Endothelial cell of umbilical vein (primary cell): ENCODE data around the gene OR51V1. TPM values are rescaled to one million over a fixed set of nuclear protein-coding genes. Genes with fewer than 3 reads are reported as not detected.

Experiments used
- BruUV-seq: library from RNA; stranded (reverse); fragments of 400-500 nt; replicated peaks from 2 replicates; lab custom pipeline; 2021; lab: Mats Ljungman, UMichigan
- CTCF ChIA-PET: fragments of 300-600, 350-600 bp; sonication (Branson Sonifier 250); formaldehyde crosslinking; loops from one replicate; lab custom pipeline; 2021; ENCODE audit warnings: antibody characterized with exemption, inconsistent platforms; lab: Charles Lee
- POLR2A ChIA-PET: fragments of 300-600, 350-600 bp; sonication (Branson Sonifier 250); formaldehyde crosslinking; loops from one replicate; lab custom pipeline; 2021; ENCODE audit warnings: antibody characterized with exemption, inconsistent platforms; lab: Charles Lee
- DNase-seq: peaks from one replicate; pipeline ENCODE4 v3.0.0-alpha.2; 2011; ENCODE audit warnings: low read depth, low spot score
- FAIRE-seq: peaks from 2 replicates; lab custom pipeline; 2011; peaks lifted over from hg19 to GRCh38; lab: Jason Lieb, UNC
- H2AFZ ChIP-seq: 2 replicates; pipeline ENCODE4 v1.6.0; 2012; ENCODE audit warnings: low read depth, low read length, control low read depth, inconsistent platforms
- H3K27ac ChIP-seq: 2 replicates; pipeline ENCODE4 v1.5.1; 2011; ENCODE audit warnings: low read depth, mild to moderate bottlenecking, control low read depth, low read length, moderate library complexity; ENCODE audit not compliant: insufficient read depth
- H3K27me3 ChIP-seq, 2 experiments: 2 replicates each; pipeline versions ENCODE4 v1.6.0 to v1.6.1; 2011; ENCODE audit warnings: low read length in 2 of 2, mixed read lengths in 1 of 2; ENCODE audit not compliant: control insufficient read depth in 2 of 2, insufficient read depth in 2 of 2
- H3K36me3 ChIP-seq, 2 experiments: 2 replicates in 1 of 2; 3 replicates in 1 of 2; pipeline ENCODE4 v1.5.1; 2011; ENCODE audit warnings: low read length in 2 of 2, mild to moderate bottlenecking in 1 of 2, moderate library complexity in 1 of 2; ENCODE audit not compliant: control insufficient read depth in 2 of 2, insufficient read depth in 2 of 2; ENCODE audit errors: extremely low read depth in 1 of 2
- H3K4me1 ChIP-seq: 3 replicates; pipeline ENCODE4 v1.5.1; 2011; ENCODE audit warnings: mild to moderate bottlenecking, low read length; ENCODE audit not compliant: control insufficient read depth, insufficient read depth; ENCODE audit errors: extremely low read depth
- H3K4me2 ChIP-seq: 2 replicates; pipeline ENCODE4 v1.6.1; 2011; ENCODE audit warnings: low read length, control low read depth, mixed read lengths; ENCODE audit not compliant: insufficient read depth
- H3K4me3 ChIP-seq, 3 experiments: fragments of 200-600 bp in 1 of 3; sonication (generic), shearing (Covaris generic) in 1 of 3; replicated peaks in 1 of 3; 2 replicates each; pipeline ENCODE4 v1.5.1; 2011 to 2016; ENCODE audit warnings: control low read depth in 3 of 3, low read length in 3 of 3, mild to moderate bottlenecking in 2 of 3, inconsistent platforms in 1 of 3, low read depth in 1 of 3, moderate library complexity in 1 of 3; ENCODE audit not compliant: insufficient read depth in 1 of 3
- H3K79me2 ChIP-seq: 2 replicates; pipeline ENCODE4 v1.6.0; 2012; ENCODE audit warnings: low read length, inconsistent platforms; ENCODE audit not compliant: control insufficient read depth, insufficient read depth
- H3K9ac ChIP-seq: replicated peaks from 2 replicates; pipeline ENCODE3; 2011; ENCODE audit warnings: low read length, control low read depth; ENCODE audit not compliant: insufficient read depth; ENCODE audit errors: extremely low read depth
- H3K9me1 ChIP-seq: replicated peaks from 3 replicates; pipeline ENCODE4 v1.6.0; 2011; ENCODE audit warnings: mild to moderate bottlenecking, low read length; ENCODE audit not compliant: control insufficient read depth, insufficient read depth; ENCODE audit errors: extremely low read depth
- H3K9me3 ChIP-seq: replicated peaks from 2 replicates; pipeline ENCODE4 v1.5.1; 2012; ENCODE audit warnings: low read length, inconsistent platforms; ENCODE audit not compliant: control insufficient read depth, insufficient read depth
- H4K20me1 ChIP-seq: replicated peaks from 2 replicates; pipeline ENCODE3; 2011; ENCODE audit warnings: mild to moderate bottlenecking, low read length; ENCODE audit not compliant: control insufficient read depth, insufficient read depth; ENCODE audit errors: extremely low read depth
- FOS ChIP-seq: IDR thresholded peaks from 2 replicates; pipeline ENCODE4 v1.6.1; 2011; ENCODE audit warnings: mild to moderate bottlenecking, low read length, moderate library complexity, borderline replicate concordance; ENCODE audit not compliant: insufficient read depth
- GATA2 ChIP-seq: IDR thresholded peaks from 2 replicates; pipeline ENCODE4 v1.7.0; 2011; ENCODE audit warnings: low read depth, mild to moderate bottlenecking, moderate library complexity, mixed read lengths, low read length; ENCODE audit not compliant: insufficient read length, insufficient read depth
- JUN ChIP-seq: IDR thresholded peaks from 2 replicates; pipeline ENCODE4 v1.6.1; 2011; ENCODE audit warnings: borderline replicate concordance, low read depth; ENCODE audit not compliant: insufficient read length, insufficient read depth
- MYC ChIP-seq: IDR thresholded peaks from one replicate; pipeline ENCODE4 v1.6.1; 2011; ENCODE audit warnings: mild to moderate bottlenecking, low read depth, low read length
- POLR2A ChIP-seq: IDR thresholded peaks from 2 replicates; pipeline ENCODE4 v1.6.1; 2012; ENCODE audit warnings: low read depth, mild to moderate bottlenecking, control low read depth, low read length
- dilution Hi-C: fragments of 300-500 bp; cut with MboI; formaldehyde crosslinking; loops from one replicate; pipeline ENCODE4 v1.15.0; 2019; ENCODE audit warnings: low sequenced_read_pairs; ENCODE audit not compliant: extremely low pct_ligation_motif_present
- intact Hi-C: fragments of 100-400 bp; cut with micrococcal nuclease; formaldehyde crosslinking; loops from one replicate; pipeline ENCODE4 v1.10.0; 2022
- polyA plus RNA-seq, 4 experiments: library from polyadenylated mRNA; depleted of rRNA in 3 of 4; stranded (reverse) in 3 of 4; unstranded in 1 of 4; fragments of >200 nt; gene quantifications; 2 replicates each; pipeline versions ENCODE4 v1.2.1 to v1.2.3, GENCODE V29; 2011 to 2012; ENCODE audit warnings: missing spikeins in 1 of 4
- total RNA-seq: library from RNA; stranded (reverse); gene quantifications from 2 replicates; pipeline ENCODE4 v1.2.3, GENCODE V29; 2021
- TF ChIP-seq, protein P1 (sequence below): IDR thresholded peaks from 2 replicates; pipeline ENCODE4 v1.6.1; 2011; ENCODE audit not compliant: insufficient read depth, insufficient read length

Gene OR51V1
- total and polyA plus RNA-seq, 2 donors (not counting 3 experiments of a cell fraction or from before 2014, with no cell fraction given) = not detected

DNA sequence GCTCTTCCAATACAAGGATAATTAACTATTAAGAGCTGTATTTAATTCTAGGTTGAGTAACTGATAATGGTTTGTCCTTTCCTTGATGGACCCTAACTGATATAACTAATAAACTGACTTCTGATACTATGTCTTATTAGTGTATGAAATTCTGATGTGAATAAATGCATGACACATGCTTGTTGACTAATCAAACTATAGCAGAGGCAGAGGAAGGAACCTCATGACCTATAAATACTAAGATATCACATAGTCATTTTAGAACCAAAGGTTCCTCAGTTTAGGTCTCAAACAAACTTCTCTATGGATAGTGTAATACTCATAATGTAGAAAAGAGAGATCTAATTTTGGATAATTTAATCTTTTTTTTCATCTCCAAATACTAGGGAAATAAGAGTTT, 38.6 kb upstream of the OR51V1 start:
- H3K36me3 ChIP-seq = no peaks in the 10 kb centered on the region
- dilution Hi-C loops = no loop called here
- H3K27me3 ChIP-seq = no peaks in the 10 kb centered on the region
- no peaks in the 10 kb centered on the region for H4K20me1 ChIP-seq
- DNase-seq (no peak), FAIRE-seq (no peak)
- no peaks in the 10 kb centered on the region for H3K9me1 ChIP-seq
- no peak overlapping the region for H3K4me3 ChIP-seq
- no peak overlapping the region for H3K4me2 ChIP-seq
- no peak overlapping the region for H2AFZ ChIP-seq
- H3K9me3 ChIP-seq = no peaks in the 10 kb centered on the region
- BruUV-seq = no TSS peak
- no peak overlapping the region for H3K27ac ChIP-seq
- POLR2A ChIA-PET = no interaction called here
- H3K79me2 ChIP-seq = no peaks in the 10 kb centered on the region
- TF ChIP-seq POLR2A = no peak
- peak; percentile 20 for TF ChIP-seq FOS
- H3K4me1 ChIP-seq = no peaks in the 10 kb centered on the region
- H3K9ac ChIP-seq = no peak overlapping the region
- intact Hi-C loops = no loop called here
- CTCF ChIA-PET = no interaction called here

DNA sequence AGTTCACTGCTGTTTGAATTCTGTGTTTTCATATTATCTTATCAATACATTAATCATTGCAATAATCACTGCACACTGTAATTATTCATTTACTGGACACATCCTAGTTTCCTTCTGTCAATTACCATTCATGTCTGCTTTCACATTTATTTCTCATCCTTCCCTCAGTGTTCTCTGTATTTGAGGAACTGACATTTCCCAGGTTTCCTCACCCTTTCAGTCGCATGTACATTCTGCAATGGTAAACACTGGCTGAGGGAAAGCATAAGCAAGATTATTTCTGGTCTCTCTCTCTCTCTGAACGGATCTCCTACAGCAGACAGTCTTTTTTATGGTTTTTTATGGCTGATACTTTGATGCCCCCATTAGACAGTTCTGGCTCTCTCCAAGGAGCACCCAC, 38.0 kb upstream of the OR51V1 start:
- Histone ChIP-seq H3K27me3 (no peaks in the 10 kb centered on the region), H3K4me3 (no peak overlapping the region), H3K4me1 (no peaks in the 10 kb centered on the region), H3K4me2 (no peak overlapping the region), H3K9me1 (no peaks in the 10 kb centered on the region), H4K20me1 (no peaks in the 10 kb centered on the region), H2AFZ (no peak overlapping the region), H3K79me2 (no peaks in the 10 kb centered on the region), H3K9ac (no peak overlapping the region), H3K36me3 (no peaks in the 10 kb centered on the region), H3K27ac (no peak overlapping the region), H3K9me3 (no peaks in the 10 kb centered on the region)
- no TSS peak for BruUV-seq
- no peak for DNase-seq
- intact Hi-C loops (no loop called here), dilution Hi-C loops (no loop called here)
- ChIA-PET POLR2A (no interaction called here), CTCF (no interaction called here)
- TF ChIP-seq MYC (no peak), POLR2A (no peak), GATA2 (no peak), JUN (no peak)
- TF ChIP-seq, protein P1, sequence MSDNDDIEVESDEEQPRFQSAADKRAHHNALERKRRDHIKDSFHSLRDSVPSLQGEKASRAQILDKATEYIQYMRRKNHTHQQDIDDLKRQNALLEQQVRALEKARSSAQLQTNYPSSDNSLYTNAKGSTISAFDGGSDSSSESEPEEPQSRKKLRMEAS = no peak
- no peak for FAIRE-seq
